Lung (tissue), 12 donors: Measurements from ENCODE around the gene FKBP14. TPM values are rescaled to one million over a fixed set of nuclear protein-coding genes. Genes with fewer than 3 reads are reported as not detected.

Experiments used
- ATAC-seq: fragments of 200-7000 bp; cut with Tn5 transposase; one replicate; pipeline ENCODE4 v1.9.1; 2020; ENCODE audit warnings: moderate number of reproducible peaks; ENCODE audit not compliant: insufficient read depth, low FRiP score
- DNase-seq, 3 donors: peaks; one replicate each; pipeline ENCODE4 v3.0.0-alpha.2; 2013 to 2017
- H3K27ac ChIP-seq, 2 donors: one replicate each; pipeline ENCODE4 v1.5.1; 2013; ENCODE audit warnings: mild to moderate bottlenecking in 2 of 2, moderate library complexity in 2 of 2, control low read depth in 1 of 2, inconsistent platforms in 1 of 2, low read depth in 1 of 2, low read length in 1 of 2
- H3K27me3 ChIP-seq, 3 donors: one replicate each; pipeline ENCODE4 v1.5.1; 2013; ENCODE audit warnings: low read length in 2 of 3; ENCODE audit not compliant: control insufficient read depth in 3 of 3, insufficient read depth in 3 of 3
- H3K36me3 ChIP-seq, 4 donors: one replicate each; pipeline ENCODE4 v1.5.1; 2013; ENCODE audit warnings: low read length in 4 of 4, mild to moderate bottlenecking in 1 of 4, moderate library complexity in 1 of 4; ENCODE audit not compliant: control insufficient read depth in 4 of 4, insufficient read depth in 4 of 4
- H3K4me1 ChIP-seq, 5 donors: one replicate each; pipeline ENCODE4 v1.5.1; 2013; ENCODE audit warnings: low read length in 5 of 5, mild to moderate bottlenecking in 2 of 5, moderate library complexity in 1 of 5; ENCODE audit not compliant: control insufficient read depth in 5 of 5, insufficient read depth in 5 of 5
- H3K4me3 ChIP-seq: one replicate; pipeline ENCODE4 v1.5.1; 2013; ENCODE audit warnings: mild to moderate bottlenecking, control low read depth, moderate library complexity
- H3K9ac ChIP-seq, 2 donors: one replicate each; pipeline ENCODE4 v1.5.1; 2013; ENCODE audit warnings: low read length in 2 of 2, control low read depth in 1 of 2; ENCODE audit not compliant: insufficient read depth in 1 of 2
- H3K9me3 ChIP-seq, 4 donors: one replicate each; pipeline ENCODE4 v1.5.1; 2013; ENCODE audit warnings: low read length in 3 of 4, mild to moderate bottlenecking in 1 of 4, moderate library complexity in 1 of 4; ENCODE audit not compliant: control insufficient read depth in 4 of 4, insufficient read depth in 3 of 4
- WGBS, 2 donors: extraction: QIAGEN DNeasy Blood & Tissue Kit; methylation state at CpG; one replicate each; pipeline ENCODE4 v1.1.7; 2013; 5-methylcytosine and 5-hydroxymethylcytosine counted together
- polyA plus RNA-seq, 2 donors: library from polyadenylated mRNA; stranded (reverse); fragments of 200-250 nt; gene quantifications; one replicate each; pipeline ENCODE4 v1.2.1, GENCODE V29; 2013
- total RNA-seq, 2 donors: library from RNA; depleted of rRNA in 1 of 2; stranded (reverse); fragments of >200 nt in 1 of 2; gene quantifications; one replicate each; pipeline ENCODE4 v1.2.1, GENCODE V29; 2014 to 2021
- TF ChIP-seq, protein P1 (sequence below): IDR thresholded peaks from 2 replicates; pipeline ENCODE4 v1.5.1; 2012; ENCODE audit warnings: mild to moderate bottlenecking; ENCODE audit errors: control extremely low read depth, extremely low read depth
- donor health status: control.
- donor health status: control.
- donor health status: Bipolar disorder and iron deficiency.
- donor health status: healthy.
- donor health status: DM: yes; HTN: yes; CAD: no.

Gene FKBP14
- total and polyA plus RNA-seq, 4 donors = 2.6 to 21.5 (median 11.9) TPM

DNA sequence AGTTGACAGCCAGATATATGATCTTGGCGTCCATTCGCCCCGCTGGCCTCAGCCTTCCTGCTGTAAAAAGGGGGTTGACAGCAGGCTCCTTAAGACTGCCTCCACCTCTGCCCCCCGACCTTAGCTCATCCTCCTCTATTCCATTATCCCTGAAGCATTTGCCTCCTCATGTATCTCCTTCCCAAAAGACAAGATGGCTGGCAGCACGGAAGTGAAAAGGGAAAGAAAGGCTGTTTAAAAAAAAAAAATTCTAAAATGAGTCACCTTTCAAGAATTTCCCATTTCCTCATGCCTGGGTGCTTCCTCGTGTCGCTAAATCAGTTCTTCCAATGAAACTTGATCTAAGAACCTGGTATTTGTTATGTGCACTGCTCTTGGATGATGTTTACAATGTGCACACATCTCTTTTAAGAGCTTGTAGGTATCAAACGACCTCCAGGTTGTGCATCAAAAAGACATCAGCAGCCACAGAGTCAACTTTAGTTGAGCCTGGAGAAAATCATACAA lies 38.6 kb downstream of the FKBP14 start:
- Histone ChIP-seq H3K27me3 (no peaks in the 10 kb centered on the region), H3K4me1 (peaks cover 0 to 11% (median 6%) of the 10 kb centered on the region in 5 donors), H3K36me3 (no peaks in the 10 kb centered on the region), H3K27ac (peak overlapping the region; percentile 20 to 61), H3K9me3 (peaks cover 0 to 4% (median 0%) of the 10 kb centered on the region in 4 donors), H3K9ac (no peak overlapping the region), H3K4me3 (no peak overlapping the region)
- TF ChIP-seq, protein P1, sequence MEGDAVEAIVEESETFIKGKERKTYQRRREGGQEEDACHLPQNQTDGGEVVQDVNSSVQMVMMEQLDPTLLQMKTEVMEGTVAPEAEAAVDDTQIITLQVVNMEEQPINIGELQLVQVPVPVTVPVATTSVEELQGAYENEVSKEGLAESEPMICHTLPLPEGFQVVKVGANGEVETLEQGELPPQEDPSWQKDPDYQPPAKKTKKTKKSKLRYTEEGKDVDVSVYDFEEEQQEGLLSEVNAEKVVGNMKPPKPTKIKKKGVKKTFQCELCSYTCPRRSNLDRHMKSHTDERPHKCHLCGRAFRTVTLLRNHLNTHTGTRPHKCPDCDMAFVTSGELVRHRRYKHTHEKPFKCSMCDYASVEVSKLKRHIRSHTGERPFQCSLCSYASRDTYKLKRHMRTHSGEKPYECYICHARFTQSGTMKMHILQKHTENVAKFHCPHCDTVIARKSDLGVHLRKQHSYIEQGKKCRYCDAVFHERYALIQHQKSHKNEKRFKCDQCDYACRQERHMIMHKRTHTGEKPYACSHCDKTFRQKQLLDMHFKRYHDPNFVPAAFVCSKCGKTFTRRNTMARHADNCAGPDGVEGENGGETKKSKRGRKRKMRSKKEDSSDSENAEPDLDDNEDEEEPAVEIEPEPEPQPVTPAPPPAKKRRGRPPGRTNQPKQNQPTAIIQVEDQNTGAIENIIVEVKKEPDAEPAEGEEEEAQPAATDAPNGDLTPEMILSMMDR = no peak
- DNase-seq = peak; percentile 19 to 56 (median 55)
- ATAC-seq = no peak
- 50 to 53% methylated on average over 8 of the region's 8 CpGs for WGBS, 2 donors

DNA sequence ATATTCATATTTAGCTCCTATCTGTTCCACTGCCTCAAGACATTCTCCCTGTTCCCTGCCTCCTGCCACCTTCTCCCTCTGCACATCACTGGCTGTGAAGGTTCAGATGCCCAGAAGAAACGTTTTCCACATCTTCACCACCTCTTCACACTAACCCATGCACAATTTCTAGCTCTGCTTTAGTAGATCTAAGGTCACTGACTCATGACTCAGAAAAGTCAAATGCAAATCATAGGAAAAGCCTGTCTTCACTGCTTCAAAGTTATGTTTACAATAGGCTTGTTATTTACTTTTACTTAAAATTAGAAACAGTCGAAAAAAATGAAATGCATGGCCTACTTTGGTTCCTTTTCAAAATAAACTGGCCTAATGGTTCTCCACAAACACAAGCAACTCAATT lies 39.4 kb downstream of the FKBP14 start:
- 40 to 62% methylated on average over 2 of the region's 2 CpGs for WGBS, 2 donors
- ATAC-seq = no peak

DNA sequence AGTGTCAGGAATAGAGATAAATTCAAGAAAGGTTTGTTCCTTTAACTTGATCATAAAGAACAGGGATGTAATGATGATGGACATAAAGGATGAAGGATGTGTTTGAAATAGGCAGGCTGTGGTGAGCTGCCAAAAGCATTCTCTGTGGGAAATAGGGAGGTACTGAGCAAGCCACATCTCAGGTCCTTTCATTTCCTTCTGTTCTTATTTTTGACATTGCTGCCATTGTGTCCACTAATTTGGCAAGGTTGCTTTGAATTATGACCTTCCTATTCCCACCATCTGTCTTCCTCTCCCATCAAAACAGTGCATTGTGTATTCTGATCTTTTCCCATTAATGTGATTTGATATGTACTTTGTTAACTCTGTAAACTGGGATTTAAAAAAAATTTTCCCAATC lies 46.4 kb downstream of the FKBP14 start:
- TF ChIP-seq, protein P1 = no peak
- Histone ChIP-seq H3K9ac (no peak overlapping the region), H3K4me3 (no peak overlapping the region), H3K27me3 (no peaks in the 10 kb centered on the region), H3K27ac (no peak overlapping the region), H3K9me3 (no peaks in the 10 kb centered on the region), H3K4me1 (peaks cover 0 to 17% (median 4%) of the 10 kb centered on the region in 5 donors), H3K36me3 (no peaks in the 10 kb centered on the region)
- no peak for DNase-seq
- ATAC-seq = no peak

More for the DNA sequence above, 39.4 kb downstream of the FKBP14 start:
- Histone ChIP-seq H3K27ac (no peak overlapping the region), H3K4me1 (peaks cover 0 to 11% (median 6%) of the 10 kb centered on the region in 5 donors), H3K36me3 (no peaks in the 10 kb centered on the region), H3K9me3 (peaks cover 0 to 3% (median 0%) of the 10 kb centered on the region in 4 donors), H3K9ac (no peak overlapping the region), H3K27me3 (no peaks in the 10 kb centered on the region), H3K4me3 (no peak overlapping the region)
- DNase-seq = peak in 1 of 3 donors; percentile 24
- TF ChIP-seq, protein P1 = no peak
